MM.1S (cell line): Measurements from ENCODE around the gene ATP2A3.

Experiments
- EZH2 ChIP-seq: fragments of 300-600 bp; sonication (generic); optimal IDR thresholded peaks from 2 replicates; pipeline ENCODE3; 2017; ENCODE audit warnings: low read depth, mild to moderate bottlenecking, antibody characterized with exemption, low read length, mixed read lengths
- EZH2phosphoT487 ChIP-seq: fragments of 300-600 bp; sonication (generic); IDR thresholded peaks from 2 replicates; pipeline ENCODE4 v1.6.1; 2018; ENCODE audit warnings: antibody characterized with exemption, low read length
- TF ChIP-seq, protein P1 (sequence below): fragments of 300-600 bp; sonication (generic); IDR thresholded peaks from 2 replicates; pipeline ENCODE4 v1.5.1; 2016; ENCODE audit warnings: antibody characterized with exemption, low read length, mixed read lengths

GRCh38 chr17:3982541-3983017 is 18.3 kb upstream of the ATP2A3 start:
- TF ChIP-seq, protein P1, sequence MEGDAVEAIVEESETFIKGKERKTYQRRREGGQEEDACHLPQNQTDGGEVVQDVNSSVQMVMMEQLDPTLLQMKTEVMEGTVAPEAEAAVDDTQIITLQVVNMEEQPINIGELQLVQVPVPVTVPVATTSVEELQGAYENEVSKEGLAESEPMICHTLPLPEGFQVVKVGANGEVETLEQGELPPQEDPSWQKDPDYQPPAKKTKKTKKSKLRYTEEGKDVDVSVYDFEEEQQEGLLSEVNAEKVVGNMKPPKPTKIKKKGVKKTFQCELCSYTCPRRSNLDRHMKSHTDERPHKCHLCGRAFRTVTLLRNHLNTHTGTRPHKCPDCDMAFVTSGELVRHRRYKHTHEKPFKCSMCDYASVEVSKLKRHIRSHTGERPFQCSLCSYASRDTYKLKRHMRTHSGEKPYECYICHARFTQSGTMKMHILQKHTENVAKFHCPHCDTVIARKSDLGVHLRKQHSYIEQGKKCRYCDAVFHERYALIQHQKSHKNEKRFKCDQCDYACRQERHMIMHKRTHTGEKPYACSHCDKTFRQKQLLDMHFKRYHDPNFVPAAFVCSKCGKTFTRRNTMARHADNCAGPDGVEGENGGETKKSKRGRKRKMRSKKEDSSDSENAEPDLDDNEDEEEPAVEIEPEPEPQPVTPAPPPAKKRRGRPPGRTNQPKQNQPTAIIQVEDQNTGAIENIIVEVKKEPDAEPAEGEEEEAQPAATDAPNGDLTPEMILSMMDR = no peak
- no peak for TF ChIP-seq EZH2
- no peak for TF ChIP-seq EZH2phosphoT487
